Upper lobe of left lung (tissue), 4 donors: Measurements from ENCODE around the gene TC2N.

ENCODE experiments used
- CTCF ChIP-seq, 6 experiments: fragments of 450-650 bp in 4 of 6; fragments of 200-600 bp in 2 of 6; sonication (generic) in 2 of 6; IDR thresholded peaks; one replicate each; pipeline ENCODE4 v1.5.1; 2016 to 2019; ENCODE audit warnings: antibody characterized with exemption in 6 of 6
- EP300 ChIP-seq, 4 donors: sonication (generic); formaldehyde crosslinking; IDR thresholded peaks; one replicate each; pipeline ENCODE4 v1.5.1; 2017; ENCODE audit warnings: antibody characterized with exemption in 4 of 4, control low read depth in 2 of 4
- POLR2A ChIP-seq, 4 donors: fragments of 450-650 bp; IDR thresholded peaks; one replicate each; pipeline ENCODE4 v1.5.1; 2016 to 2017; ENCODE audit warnings: antibody characterized with exemption in 4 of 4, mild to moderate bottlenecking in 2 of 4

GRCh38 chr14:91817566-91818325, 49.6 kb downstream of the TC2N start:
- no peak for TF ChIP-seq EP300 (IDR thresholded peaks at IDR 0.05)
- TF ChIP-seq CTCF (IDR thresholded peaks at IDR 0.05), result no peak
- no peak for TF ChIP-seq POLR2A (IDR thresholded peaks at IDR 0.05)
